ENCODE results near the gene CIAO3. TPM values are rescaled to one million over a fixed set of nuclear protein-coding genes. Genes with fewer than 3 reads are reported as not detected.
A peak's percentile ranks its signal among the peaks of the same experiment; 100 is the strongest.

The CIAO3 gene
- total RNA-seq, 1 experiment from 2014 or later = 44.5 TPM

GRCh38 chr16:717450-718245 is 23.1 kb downstream of the CIAO3 start:
- Mint-ChIP-seq H3K4me1 (ENCODE audit: low read depth, unreplicated experiment) (peaks cover 3% of the 10 kb centered on the region), H3K9me3 (ENCODE audit: unreplicated experiment) (no peaks in the 10 kb centered on the region), H3K27me3 (ENCODE audit: insufficient read depth, unreplicated experiment) (no peaks in the 10 kb centered on the region), H3K36me3 (ENCODE audit: insufficient read depth, unreplicated experiment) (peaks cover 14% of the 10 kb centered on the region), H3K27ac (ENCODE audit: unreplicated experiment) (no peak overlapping the region), H3K4me3 (ENCODE audit: unreplicated experiment) (no peak overlapping the region)
- H3K9me3 ChIP-seq = no peaks in the 10 kb centered on the region
- intact Hi-C loops (cut with micrococcal nuclease; ENCODE audit: unreplicated experiment) = loop anchor here (10.0 kb wide), 1 partner anchor 67 kb away; the partner anchor contains the start of genes CHTF18 and RPUSD1
- H3K36me3 ChIP-seq (ENCODE audit: control insufficient read depth, insufficient read depth, low read length) = no peaks in the 10 kb centered on the region
- ChIA-PET CTCF (no interaction called here), POLR2A (no interaction called here)
- no peak for TF ChIP-seq CTCF (IDR thresholded peaks at IDR 0.05; ENCODE audit: insufficient read depth in 1 of 2, low read depth in 1 of 2, low read length in 1 of 2, severe bottlenecking in 1 of 2, unreplicated experiment in 1 of 2)
- peaks cover 37% of the 10 kb centered on the region for H3K4me1 ChIP-seq
- no peak for DNase-seq
- H3K4me3 ChIP-seq (ENCODE audit: low read depth, low read length) = no peak overlapping the region
- no peaks in the 10 kb centered on the region for H3K27me3 ChIP-seq (replicated peaks; ENCODE audit: control insufficient read depth, insufficient read depth, low read length)
- no TSS peak for BruUV-seq (replicated peaks)

- Mint-ChIP-seq H3K27me3 (ENCODE audit: insufficient read depth, unreplicated experiment) (no peaks in the 10 kb centered on the region), H3K27ac (ENCODE audit: unreplicated experiment) (no peak overlapping the region), H3K36me3 (ENCODE audit: insufficient read depth, unreplicated experiment) (peaks cover 17% of the 10 kb centered on the region), H3K4me1 (ENCODE audit: low read depth, unreplicated experiment) (peaks cover 7% of the 10 kb centered on the region), H3K4me3 (ENCODE audit: unreplicated experiment) (peak overlapping the region; percentile 66), H3K9me3 (ENCODE audit: unreplicated experiment) (no peaks in the 10 kb centered on the region)
- no peak for DNase-seq
- H3K9me3 ChIP-seq = no peaks in the 10 kb centered on the region
- POLR2A ChIA-PET = interaction anchor here (1.1 kb wide), 1 partner anchor 11 kb away, joined by 4 read pairs; no protein-coding TSS in a partner anchor
- peaks cover 34% of the 10 kb centered on the region for H3K4me1 ChIP-seq
- CTCF ChIA-PET = no interaction called here
- H3K4me3 ChIP-seq (ENCODE audit: low read depth, low read length) = no peak overlapping the region
- H3K36me3 ChIP-seq (ENCODE audit: control insufficient read depth, insufficient read depth, low read length) = no peaks in the 10 kb centered on the region
- no peaks in the 10 kb centered on the region for H3K27me3 ChIP-seq (replicated peaks; ENCODE audit: control insufficient read depth, insufficient read depth, low read length)
- TF ChIP-seq CTCF (IDR thresholded peaks at IDR 0.05; ENCODE audit: insufficient read depth in 1 of 2, low read depth in 1 of 2, low read length in 1 of 2, severe bottlenecking in 1 of 2, unreplicated experiment in 1 of 2) = no peak
- BruUV-seq (replicated peaks) = no TSS peak
- intact Hi-C loops (cut with micrococcal nuclease; ENCODE audit: unreplicated experiment) = loop anchor here (10.0 kb wide), 1 partner anchor 68 kb away; the partner anchor contains the start of genes CHTF18 and RPUSD1
These were observed 23.9 kb downstream of the CIAO3 start for GRCh38 chr16:716768-717325.

GRCh38 chr16:716200-716568 is 24.6 kb downstream of the CIAO3 start:
- TF ChIP-seq CTCF (IDR thresholded peaks at IDR 0.05; ENCODE audit: insufficient read depth in 1 of 2, low read depth in 1 of 2, low read length in 1 of 2, severe bottlenecking in 1 of 2, unreplicated experiment in 1 of 2) = no peak
- Mint-ChIP-seq H3K36me3 (ENCODE audit: insufficient read depth, unreplicated experiment) (peaks cover 17% of the 10 kb centered on the region), H3K27me3 (ENCODE audit: insufficient read depth, unreplicated experiment) (no peaks in the 10 kb centered on the region), H3K9me3 (ENCODE audit: unreplicated experiment) (no peaks in the 10 kb centered on the region), H3K27ac (ENCODE audit: unreplicated experiment) (no peak overlapping the region), H3K4me3 (ENCODE audit: unreplicated experiment) (peak overlapping the region; percentile 66), H3K4me1 (ENCODE audit: low read depth, unreplicated experiment) (peaks cover 7% of the 10 kb centered on the region)
- no TSS peak for BruUV-seq (replicated peaks)
- Histone ChIP-seq H3K36me3 (ENCODE audit: control insufficient read depth, insufficient read depth, low read length) (no peaks in the 10 kb centered on the region), H3K27me3 (replicated peaks; ENCODE audit: control insufficient read depth, insufficient read depth, low read length) (no peaks in the 10 kb centered on the region), H3K9me3 (no peaks in the 10 kb centered on the region), H3K4me3 (ENCODE audit: low read depth, low read length) (peak overlapping the region; percentile 29), H3K4me1 (peaks cover 30% of the 10 kb centered on the region)
- ChIA-PET CTCF (interaction anchor here (0.6 to 1.7 kb wide), 5 partner anchors 9 to 72 kb away, joined by 3 to 10 read pairs (median 5); partner anchors contain the start of genes CHTF18, CIAO3 and WDR24), POLR2A (interaction anchor here (1.1 kb wide), 1 partner anchor 12 kb away, joined by 4 read pairs; no protein-coding TSS in a partner anchor)
- no peak for DNase-seq
- intact Hi-C loops (cut with micrococcal nuclease; ENCODE audit: unreplicated experiment) = loop anchor here (10.0 kb wide), 1 partner anchor 69 kb away; the partner anchor contains the start of genes CHTF18 and RPUSD1
